Measurements from ENCODE around the gene EIF6.
"Not testable (repeated sequence)": the region's sequence is repeated elsewhere in the genome, so short reads cannot be mapped to it uniquely, and the experiment has no call there.

EIF6 gene

GRCh38 chr20:35260426-35260825 is 24.1 kb downstream of the EIF6 start:
- TF ChIP-seq CTCF (conservative IDR thresholded peaks at IDR 0.05; ENCODE audit: low read depth, low read length), result no peak
- no peak for DNase-seq (ENCODE audit: low read depth)
- H3K4me3 ChIP-seq (ENCODE audit: low read depth, low read length), result no peak overlapping the region

GRCh38 chr20:35257175-35257909 is 27.2 kb downstream of the EIF6 start:
- no peak for DNase-seq (ENCODE audit: low read depth)
- no peak overlapping the region for H3K4me3 ChIP-seq (ENCODE audit: low read depth, low read length)
- no peak for TF ChIP-seq CTCF (conservative IDR thresholded peaks at IDR 0.05; ENCODE audit: low read depth, low read length)

GRCh38 chr20:35254448-35254999 is 30.0 kb downstream of the EIF6 start:
- DNase-seq (ENCODE audit: low read depth), result no peak
- no peak overlapping the region for H3K4me3 ChIP-seq (ENCODE audit: low read depth, low read length)
- no peak for TF ChIP-seq CTCF (conservative IDR thresholded peaks at IDR 0.05; ENCODE audit: low read depth, low read length)

GRCh38 chr20:35253010-35253409 is 31.6 kb downstream of the EIF6 start:
- no peak for TF ChIP-seq CTCF (conservative IDR thresholded peaks at IDR 0.05; ENCODE audit: low read depth, low read length)

GRCh38 chr20:35252598-35252997 is 32.0 kb downstream of the EIF6 start:
- H3K4me3 ChIP-seq (ENCODE audit: low read depth, low read length); DNase-seq (ENCODE audit: low read depth): not testable (repeated sequence)

More at GRCh38 chr20:35253010-35253409, 31.6 kb downstream of the EIF6 start:
- no peak overlapping the region for H3K4me3 ChIP-seq (ENCODE audit: low read depth, low read length)
- no peak for DNase-seq (ENCODE audit: low read depth)

- H3K4me3 ChIP-seq (ENCODE audit: low read depth, low read length), result no peak overlapping the region
- no peak for DNase-seq (ENCODE audit: low read depth)
- no peak for TF ChIP-seq CTCF (conservative IDR thresholded peaks at IDR 0.05; ENCODE audit: low read depth, low read length)
Measured at GRCh38 chr20:35252037-35252461, 32.5 kb downstream of the EIF6 start.

GRCh38 chr20:35251613-35251940 is 33.0 kb downstream of the EIF6 start:
- H3K4me3 ChIP-seq (ENCODE audit: low read depth, low read length), result no peak overlapping the region

More at GRCh38 chr20:35251613-35251940, 33.0 kb downstream of the EIF6 start:
- TF ChIP-seq CTCF (conservative IDR thresholded peaks at IDR 0.05; ENCODE audit: low read depth, low read length), result no peak
- DNase-seq (ENCODE audit: low read depth), result no peak
